HL-60 (cell line): Measurements from ENCODE around the gene DBP.

Experiments
- GABPA ChIP-seq: IDR thresholded peaks from 2 replicates; pipeline ENCODE4 v1.6.1; 2012; ENCODE audit warnings: low read depth
- POLR2AphosphoS5 ChIP-seq: IDR thresholded peaks from 2 replicates; pipeline ENCODE4 v1.6.1; 2012; ENCODE audit warnings: low read depth
- REST ChIP-seq: IDR thresholded peaks from 2 replicates; pipeline ENCODE4 v1.6.1; 2012; ENCODE audit warnings: low read depth; ENCODE audit not compliant: insufficient replicate concordance
- TF ChIP-seq, protein P1 (sequence below): IDR thresholded peaks from one replicate; pipeline ENCODE4 v1.5.1; 2011; ENCODE audit warnings: low read length, control low read depth, inconsistent platforms; ENCODE audit not compliant: insufficient read depth

- TF ChIP-seq, protein P1, sequence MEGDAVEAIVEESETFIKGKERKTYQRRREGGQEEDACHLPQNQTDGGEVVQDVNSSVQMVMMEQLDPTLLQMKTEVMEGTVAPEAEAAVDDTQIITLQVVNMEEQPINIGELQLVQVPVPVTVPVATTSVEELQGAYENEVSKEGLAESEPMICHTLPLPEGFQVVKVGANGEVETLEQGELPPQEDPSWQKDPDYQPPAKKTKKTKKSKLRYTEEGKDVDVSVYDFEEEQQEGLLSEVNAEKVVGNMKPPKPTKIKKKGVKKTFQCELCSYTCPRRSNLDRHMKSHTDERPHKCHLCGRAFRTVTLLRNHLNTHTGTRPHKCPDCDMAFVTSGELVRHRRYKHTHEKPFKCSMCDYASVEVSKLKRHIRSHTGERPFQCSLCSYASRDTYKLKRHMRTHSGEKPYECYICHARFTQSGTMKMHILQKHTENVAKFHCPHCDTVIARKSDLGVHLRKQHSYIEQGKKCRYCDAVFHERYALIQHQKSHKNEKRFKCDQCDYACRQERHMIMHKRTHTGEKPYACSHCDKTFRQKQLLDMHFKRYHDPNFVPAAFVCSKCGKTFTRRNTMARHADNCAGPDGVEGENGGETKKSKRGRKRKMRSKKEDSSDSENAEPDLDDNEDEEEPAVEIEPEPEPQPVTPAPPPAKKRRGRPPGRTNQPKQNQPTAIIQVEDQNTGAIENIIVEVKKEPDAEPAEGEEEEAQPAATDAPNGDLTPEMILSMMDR: no peak
- TF ChIP-seq POLR2AphosphoS5 (no peak), GABPA (no peak), REST (no peak)
Observed at GRCh38 chr19:48624791-48625723, 12.1 kb downstream of the DBP start.
